Measurements from ENCODE around the gene HDAC7. TPM values are rescaled to one million over a fixed set of nuclear protein-coding genes. Genes with fewer than 3 reads are reported as not detected.

The HDAC7 gene
- total RNA-seq, 1 donor, result 48.9 TPM

- no peak overlapping the region for H3K4me3 ChIP-seq (ENCODE audit: low read depth, low read length)
- TF ChIP-seq CTCF (IDR thresholded peaks at IDR 0.05; ENCODE audit: insufficient read depth, low read length), result no peak
- no peak for DNase-seq (ENCODE audit: low read depth)
Measured at GRCh38 chr12:47856721-47857575, 37.2 kb upstream of the HDAC7 start.

GRCh38 chr12:47856094-47856493 lies 36.4 kb upstream of the HDAC7 start:
- DNase-seq (ENCODE audit: low read depth), result no peak
- no peak overlapping the region for H3K4me3 ChIP-seq (ENCODE audit: low read depth, low read length)
- TF ChIP-seq CTCF (IDR thresholded peaks at IDR 0.05; ENCODE audit: insufficient read depth, low read length), result no peak

GRCh38 chr12:47855502-47855901 lies 35.8 kb upstream of the HDAC7 start:
- H3K4me3 ChIP-seq (ENCODE audit: low read depth, low read length), result no peak overlapping the region
- no peak for TF ChIP-seq CTCF (IDR thresholded peaks at IDR 0.05; ENCODE audit: insufficient read depth, low read length)
- DNase-seq (ENCODE audit: low read depth), result no peak

GRCh38 chr12:47854531-47854930 lies 34.8 kb upstream of the HDAC7 start:
- no peak for DNase-seq (ENCODE audit: low read depth)
- no peak for TF ChIP-seq CTCF (IDR thresholded peaks at IDR 0.05; ENCODE audit: insufficient read depth, low read length)
- no peak overlapping the region for H3K4me3 ChIP-seq (ENCODE audit: low read depth, low read length)

GRCh38 chr12:47852096-47852571 lies 32.4 kb upstream of the HDAC7 start:
- H3K4me3 ChIP-seq (ENCODE audit: low read depth, low read length), result no peak overlapping the region
- TF ChIP-seq CTCF (IDR thresholded peaks at IDR 0.05; ENCODE audit: insufficient read depth, low read length), result no peak
- no peak for DNase-seq (ENCODE audit: low read depth)

- H3K4me3 ChIP-seq (ENCODE audit: low read depth, low read length), result no peak overlapping the region
- no peak for TF ChIP-seq CTCF (IDR thresholded peaks at IDR 0.05; ENCODE audit: insufficient read depth, low read length)
- DNase-seq (ENCODE audit: low read depth), result no peak
Measured at GRCh38 chr12:47851303-47851952, 31.7 kb upstream of the HDAC7 start.
